ENCODE data around the gene MOB1A. TPM values are rescaled to one million over a fixed set of nuclear protein-coding genes. Genes with fewer than 3 reads are reported as not detected.

MOB1A gene
- polyA plus RNA-seq, 1 donor (not counting 4 experiments of a cell fraction or from before 2014, with no cell fraction given), result 92.4 TPM

- Histone ChIP-seq H3K79me2 (ENCODE audit: control insufficient read depth, insufficient read depth, low read length) (no peaks in the 10 kb centered on the region), H3K27me3 (ENCODE audit: control insufficient read depth, extremely low read depth, insufficient read depth, low read length) (no peaks in the 10 kb centered on the region), H4K20me1 (ENCODE audit: control insufficient read depth, extremely low read depth, insufficient read depth, low read length) (no peaks in the 10 kb centered on the region), H3K9me3 (ENCODE audit: control insufficient read depth, low read depth, low read length) (no peaks in the 10 kb centered on the region), H3K27ac (ENCODE audit: control insufficient read depth, insufficient read depth, low read length) (no peak overlapping the region), H3K9ac (ENCODE audit: control insufficient read depth, extremely low read depth, insufficient read depth, low read length) (no peak overlapping the region), H3K4me2 (ENCODE audit: control insufficient read depth, extremely low read depth, insufficient read depth, low read depth, low read length) (no peak overlapping the region), H3K4me1 (ENCODE audit: control insufficient read depth, extremely low read depth, insufficient read depth, low read length) (no peaks in the 10 kb centered on the region), H3K9me1 (ENCODE audit: control insufficient read depth, extremely low read depth, insufficient read depth, low read length) (no peaks in the 10 kb centered on the region), H2AFZ (ENCODE audit: control insufficient read depth, low read length) (no peak overlapping the region), H3K36me3 (ENCODE audit: control insufficient read depth in 2 of 2, extremely low read depth in 1 of 2, insufficient read depth in 2 of 2, low read length in 2 of 2) (peaks cover 16 to 23% of the 10 kb centered on the region in 2 experiments), H3K4me3 (ENCODE audit: control insufficient read depth in 2 of 3, extremely low read depth in 1 of 3, insufficient read depth in 2 of 3, low read depth in 1 of 3, low read length in 3 of 3) (no peak overlapping the region)
- FAIRE-seq, result no peak
- DNase-seq (ENCODE audit: low read depth, low spot score), result no peak
- dilution Hi-C loops (cut with MboI; ENCODE audit: extremely low pct_ligation_motif_present, low sequenced_read_pairs), result no loop called here
- TF ChIP-seq EZH2 (IDR thresholded peaks at IDR 0.05; ENCODE audit: low read length), result no peak
- no peak for TF ChIP-seq CTCF (optimal IDR thresholded peaks at IDR 0.05 in 1 of 3, IDR thresholded peaks at IDR 0.05 in 1 of 3, conservative IDR thresholded peaks at IDR 0.05 in 1 of 3; ENCODE audit: extremely low read depth in 1 of 3, insufficient read depth in 2 of 3, low read length in 3 of 3)
Measured at GRCh38 chr2:74155830-74156229, 22.8 kb downstream of the MOB1A start.

GRCh38 chr2:74152954-74153353 is 25.7 kb downstream of the MOB1A start:
- no peak for FAIRE-seq
- no peaks in the 10 kb centered on the region for H3K9me1 ChIP-seq (ENCODE audit: control insufficient read depth, extremely low read depth, insufficient read depth, low read length)
- dilution Hi-C loops (cut with MboI; ENCODE audit: extremely low pct_ligation_motif_present, low sequenced_read_pairs), result no loop called here

More at GRCh38 chr2:74152954-74153353, 25.7 kb downstream of the MOB1A start:
- Histone ChIP-seq H3K4me2 (ENCODE audit: control insufficient read depth, extremely low read depth, insufficient read depth, low read depth, low read length) (no peak overlapping the region), H3K4me1 (ENCODE audit: control insufficient read depth, extremely low read depth, insufficient read depth, low read length) (peaks cover 7% of the 10 kb centered on the region), H3K36me3 (ENCODE audit: control insufficient read depth in 2 of 2, extremely low read depth in 1 of 2, insufficient read depth in 2 of 2, low read length in 2 of 2) (peaks cover 7 to 18% of the 10 kb centered on the region in 2 experiments), H3K79me2 (ENCODE audit: control insufficient read depth, insufficient read depth, low read length) (no peaks in the 10 kb centered on the region), H3K9me3 (ENCODE audit: control insufficient read depth, low read depth, low read length) (no peaks in the 10 kb centered on the region), H3K4me3 (ENCODE audit: control insufficient read depth in 2 of 3, extremely low read depth in 1 of 3, insufficient read depth in 2 of 3, low read depth in 1 of 3, low read length in 3 of 3) (no peak overlapping the region), H4K20me1 (ENCODE audit: control insufficient read depth, extremely low read depth, insufficient read depth, low read length) (no peaks in the 10 kb centered on the region), H2AFZ (ENCODE audit: control insufficient read depth, low read length) (no peak overlapping the region), H3K27me3 (ENCODE audit: control insufficient read depth, extremely low read depth, insufficient read depth, low read length) (no peaks in the 10 kb centered on the region), H3K9ac (ENCODE audit: control insufficient read depth, extremely low read depth, insufficient read depth, low read length) (no peak overlapping the region), H3K27ac (ENCODE audit: control insufficient read depth, insufficient read depth, low read length) (no peak overlapping the region)
- TF ChIP-seq EZH2 (IDR thresholded peaks at IDR 0.05; ENCODE audit: low read length) (no peak), CTCF (optimal IDR thresholded peaks at IDR 0.05 in 1 of 3, IDR thresholded peaks at IDR 0.05 in 1 of 3, conservative IDR thresholded peaks at IDR 0.05 in 1 of 3; ENCODE audit: extremely low read depth in 1 of 3, insufficient read depth in 2 of 3, low read length in 3 of 3) (no peak)
- DNase-seq (ENCODE audit: low read depth, low spot score), result no peak

All from keratinocyte (primary cell).